HG02798 (cell line): Measurements from ENCODE around the gene BTN2A1.
"Not testable (repeated sequence)": the region's sequence is repeated elsewhere in the genome, so short reads cannot be mapped to it uniquely, and the experiment has no call there.

ENCODE experiments used
- ATAC-seq: cut with Tn5 transposase; IDR thresholded peaks from one replicate; pipeline ENCODE4 v1.9.1; 2021; ENCODE audit warnings: mild to moderate bottlenecking; ENCODE audit not compliant: unreplicated experiment, poor library complexity

Gene BTN2A1

GRCh38 chr6:26486358-26486757 is 28.6 kb downstream of the BTN2A1 start:
- no peak for ATAC-seq

- ATAC-seq = no peak
Measured at GRCh38 chr6:26487466-26487865, 29.7 kb downstream of the BTN2A1 start.

- no peak for ATAC-seq
Measured at GRCh38 chr6:26489996-26490964, 32.5 kb downstream of the BTN2A1 start.

GRCh38 chr6:26491604-26492003 is 33.8 kb downstream of the BTN2A1 start:
- ATAC-seq = no peak

DNA sequence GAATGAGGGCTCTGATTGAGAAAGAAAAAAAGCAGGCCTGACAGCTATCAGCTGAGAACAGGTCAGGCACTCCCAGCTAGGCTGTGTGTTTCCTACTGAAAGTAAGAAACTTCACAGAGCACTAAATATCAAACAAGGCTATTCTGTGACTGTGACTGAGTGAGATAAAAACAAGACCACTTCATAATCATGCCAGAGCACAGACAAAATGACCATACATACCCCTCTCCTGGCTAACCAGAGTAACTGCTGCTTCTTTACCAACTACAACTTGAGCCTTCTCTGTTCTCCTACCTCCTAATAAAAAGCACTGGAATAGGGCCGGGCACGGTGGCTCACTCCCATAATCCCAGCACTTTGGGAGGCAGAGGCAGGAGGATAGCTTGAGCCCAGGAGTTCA is 35.5 kb downstream of the BTN2A1 start:
- peak; percentile 40 for ATAC-seq

GRCh38 chr6:26494117-26494516 is 36.4 kb downstream of the BTN2A1 start:
- ATAC-seq = no peak

DNA sequence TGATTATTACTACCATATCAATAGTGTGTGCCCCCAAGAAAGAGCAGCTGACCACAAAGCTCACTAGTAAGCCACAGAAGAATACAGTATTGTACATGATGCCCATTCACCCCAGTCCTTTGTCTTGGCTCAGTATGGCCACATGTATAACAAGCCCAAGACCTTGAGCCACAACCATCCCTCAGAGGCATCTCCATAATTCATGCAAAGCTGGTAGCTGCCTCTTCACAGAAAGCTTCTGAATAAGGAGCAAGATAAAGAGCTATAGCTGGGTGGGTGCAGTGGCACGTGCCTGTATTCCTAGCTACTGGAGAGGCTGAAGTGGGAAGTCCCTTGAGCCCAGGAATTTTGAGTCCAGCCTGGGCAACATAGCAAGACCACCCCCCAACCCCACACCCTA is 37.5 kb downstream of the BTN2A1 start:
- no peak for ATAC-seq

DNA sequence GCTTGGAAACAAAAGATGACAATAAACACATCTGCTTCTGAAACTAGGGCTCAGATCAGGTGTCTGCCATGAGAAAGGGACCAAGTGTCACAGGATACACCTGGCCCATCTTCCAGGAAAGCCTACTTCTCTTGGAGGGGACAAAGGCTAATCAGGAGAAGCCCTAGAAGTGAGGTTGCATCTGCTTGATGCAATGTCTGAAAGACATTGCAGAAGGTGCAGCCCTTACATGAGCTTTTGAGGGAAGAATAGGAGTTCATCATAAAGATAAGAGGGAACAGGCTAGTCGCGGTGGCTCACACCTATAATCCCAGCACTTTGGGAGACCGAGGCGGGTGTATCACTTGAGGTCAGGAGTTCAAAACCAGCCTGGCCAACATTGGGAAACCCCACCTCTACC is 39.9 kb downstream of the BTN2A1 start:
- no peak for ATAC-seq

DNA sequence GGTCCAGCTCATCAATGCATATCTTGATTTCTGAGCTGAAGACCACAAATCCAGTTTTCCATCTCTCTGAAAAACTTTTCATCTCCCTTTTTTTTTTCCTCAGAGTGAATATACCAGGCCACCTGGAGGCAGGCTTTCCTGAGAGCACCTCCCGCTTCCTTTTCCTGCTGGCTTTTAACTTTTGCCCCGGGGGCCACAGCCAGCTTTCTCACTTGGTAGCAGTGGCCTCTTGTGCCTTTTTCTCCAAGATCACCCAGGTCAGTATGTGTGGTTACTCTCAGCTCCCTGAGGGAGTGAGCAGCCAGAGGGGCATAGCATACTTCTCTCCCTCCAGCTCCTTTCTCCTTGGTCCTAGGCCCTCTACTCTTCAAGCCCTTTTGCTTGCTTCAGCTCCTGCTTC is 42.3 kb downstream of the BTN2A1 start, which contains the start of gene BTN1A1:
Gene BTN1A1, plus strand, starts transcription at position 202 of the 400 bp plus-strand sequence. CDS start 984 bp downstream, outside the sequence.
- no peak for ATAC-seq

DNA sequence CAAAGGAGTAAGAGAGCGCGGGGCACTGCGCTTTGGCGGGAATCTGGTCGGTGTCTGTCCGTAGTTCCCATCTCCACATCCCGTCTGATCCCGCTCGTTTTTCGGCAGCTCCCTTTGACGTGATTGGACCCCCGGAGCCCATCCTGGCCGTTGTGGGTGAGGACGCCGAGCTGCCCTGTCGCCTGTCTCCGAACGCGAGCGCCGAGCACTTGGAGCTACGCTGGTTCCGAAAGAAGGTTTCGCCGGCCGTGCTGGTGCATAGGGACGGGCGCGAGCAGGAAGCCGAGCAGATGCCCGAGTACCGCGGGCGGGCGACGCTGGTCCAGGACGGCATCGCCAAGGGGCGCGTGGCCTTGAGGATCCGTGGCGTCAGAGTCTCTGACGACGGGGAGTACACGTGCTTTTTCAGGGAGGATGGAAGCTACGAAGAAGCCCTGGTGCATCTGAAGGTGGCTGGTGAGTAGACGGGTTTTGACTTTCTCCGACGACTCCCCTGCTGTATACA is 43.8 kb downstream of the BTN2A1 start:
- ATAC-seq = no peak

DNA sequence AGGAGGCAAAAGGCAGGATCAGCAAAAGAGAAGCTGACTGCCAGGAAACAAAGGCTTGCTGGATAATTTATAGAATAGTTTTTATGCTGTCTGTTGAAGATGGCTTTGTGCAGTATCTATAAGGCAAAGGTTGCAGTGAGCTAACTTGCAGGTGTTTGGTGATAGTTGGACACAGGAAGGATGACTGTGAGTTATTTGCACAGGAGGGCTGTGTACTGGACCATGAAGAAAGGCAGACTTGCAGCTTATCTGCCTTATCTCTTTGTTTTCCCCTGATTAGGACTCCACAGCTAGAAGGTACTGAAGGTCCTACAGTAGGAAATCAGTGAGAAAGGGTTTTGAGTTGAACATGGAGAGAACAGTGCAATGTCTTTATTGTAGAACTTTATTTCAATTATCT is 44.4 kb downstream of the BTN2A1 start:
- ATAC-seq = no peak

DNA sequence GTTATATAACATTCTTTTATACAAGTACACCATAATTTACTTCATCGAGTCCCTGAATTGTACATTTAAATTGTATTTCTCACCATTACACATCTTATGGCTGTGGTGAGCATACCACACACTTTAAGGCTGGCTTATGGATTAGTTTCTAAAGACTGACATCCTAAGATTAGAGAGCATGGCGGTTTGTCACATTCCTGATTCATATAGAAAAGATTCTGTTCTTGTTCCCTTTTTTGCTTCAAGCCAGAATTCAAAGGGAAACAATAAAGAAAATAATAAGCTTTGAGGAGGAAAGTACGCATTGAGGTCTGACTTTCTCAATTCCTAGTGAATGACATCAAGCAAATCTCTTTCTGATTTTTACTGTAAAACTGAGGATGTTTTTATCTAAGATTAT is 44.9 kb downstream of the BTN2A1 start:
- no peak for ATAC-seq

DNA sequence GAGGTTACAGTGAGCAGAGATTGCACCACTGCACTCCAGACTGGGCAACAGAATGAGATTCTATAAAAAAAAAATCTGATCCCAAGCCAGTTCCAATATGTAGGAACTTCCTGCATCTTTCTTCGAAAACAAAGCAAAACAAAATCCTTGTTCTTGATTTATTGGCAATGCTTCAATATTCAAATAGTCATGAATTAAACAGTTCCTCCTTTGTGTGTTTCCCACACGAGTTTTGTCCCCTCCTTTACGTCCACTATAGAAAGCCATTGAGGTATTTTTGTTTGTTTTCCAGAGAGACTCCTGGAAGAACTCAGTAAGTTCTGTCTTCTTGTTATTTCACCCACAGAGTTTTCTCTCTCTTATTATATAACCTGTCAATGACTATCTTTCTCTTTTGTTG is 49.9 kb downstream of the BTN2A1 start:
- ATAC-seq = no peak

DNA sequence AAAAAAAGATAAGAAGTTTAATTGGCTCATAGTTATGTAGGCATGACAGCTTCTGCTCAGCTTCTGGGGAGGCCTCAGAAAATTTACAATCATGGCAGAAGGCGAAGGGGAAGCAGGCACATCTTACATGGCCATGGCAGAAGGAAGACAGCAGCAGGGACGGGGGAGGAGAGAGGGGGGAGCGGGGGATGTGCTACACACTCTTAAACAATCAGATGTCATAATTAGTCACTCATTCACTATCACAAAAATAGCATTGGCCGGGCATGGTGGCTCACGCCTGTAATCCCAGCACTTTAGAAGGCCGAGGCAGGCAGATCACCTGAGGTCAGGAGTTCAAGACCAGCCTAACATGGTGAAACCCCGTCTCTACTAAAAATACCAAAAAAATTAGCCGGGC is 53.3 kb downstream of the BTN2A1 start:
- ATAC-seq = not testable (repeated sequence)

GRCh38 chr6:26514984-26515383 is 57.2 kb downstream of the BTN2A1 start:
- ATAC-seq = no peak

GRCh38 chr6:26516481-26517427 is 59.0 kb downstream of the BTN2A1 start:
- no peak for ATAC-seq
